ELF-1 (cell line): ENCODE measurements around the gene MAST4.
A peak's percentile ranks its signal among the peaks of the same experiment; 100 is the strongest.
"Not testable (repeated sequence)": the region's sequence is repeated elsewhere in the genome, so short reads cannot be mapped to it uniquely, and the experiment has no call there.

ENCODE experiments used
- DNase-seq: peaks from one replicate; pipeline ENCODE4 v3.0.0-alpha.2; 2016; ENCODE audit warnings: low read depth, low spot score

The MAST4 gene

GRCh38 chr5:66742896-66743247 is 146.7 kb downstream of the MAST4 start:
- DNase-seq: no peak

DNA sequence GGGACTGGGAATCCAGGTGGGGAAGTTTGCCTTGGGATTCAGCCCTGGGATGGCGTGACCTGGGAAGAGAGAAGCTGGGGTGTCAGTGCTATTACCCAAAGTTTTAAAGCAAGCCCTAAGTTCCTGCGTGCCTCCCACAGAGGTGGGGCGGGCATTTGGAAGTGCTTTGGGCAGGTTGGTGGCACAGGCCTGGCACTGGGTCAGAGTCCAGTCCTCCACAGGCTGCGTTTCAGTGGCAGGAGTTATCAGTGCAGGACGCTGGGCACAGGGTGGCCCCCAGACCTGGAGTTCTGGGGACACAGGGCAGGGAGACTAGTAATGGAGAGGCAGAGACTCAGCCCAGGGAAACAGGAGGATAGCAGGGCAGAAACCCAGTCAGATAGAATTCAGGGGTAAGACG is 147.2 kb downstream of the MAST4 start:
- no peak for DNase-seq

- DNase-seq: no peak
Measured at GRCh38 chr5:66744040-66744439, 147.8 kb downstream of the MAST4 start.

DNA sequence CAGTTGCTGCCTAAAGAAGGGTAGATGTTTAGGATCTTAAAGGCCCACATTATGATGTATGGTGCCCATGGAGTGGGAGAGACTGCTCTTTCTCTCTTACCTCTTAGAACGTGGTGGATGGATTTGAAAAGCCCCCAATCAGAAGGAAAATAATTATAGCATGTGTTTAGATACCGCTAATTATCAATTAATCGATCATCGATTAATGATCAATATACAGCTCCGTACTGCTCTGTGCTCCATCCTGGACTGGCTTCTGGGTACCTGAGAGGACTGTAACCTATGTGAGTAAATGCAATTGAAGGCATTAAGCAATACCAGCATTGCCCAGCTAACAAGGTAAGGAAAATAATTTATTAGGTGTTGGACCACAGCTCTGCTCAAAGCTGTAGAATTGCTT is 149.1 kb downstream of the MAST4 start:
- no peak for DNase-seq

GRCh38 chr5:66747607-66748006 is 151.4 kb downstream of the MAST4 start:
- DNase-seq: no peak

- DNase-seq: not testable (repeated sequence)
Measured at GRCh38 chr5:66752668-66753067, 156.5 kb downstream of the MAST4 start.

- DNase-seq: no peak
Measured at GRCh38 chr5:66757219-66757833, 161.1 kb downstream of the MAST4 start.

DNA sequence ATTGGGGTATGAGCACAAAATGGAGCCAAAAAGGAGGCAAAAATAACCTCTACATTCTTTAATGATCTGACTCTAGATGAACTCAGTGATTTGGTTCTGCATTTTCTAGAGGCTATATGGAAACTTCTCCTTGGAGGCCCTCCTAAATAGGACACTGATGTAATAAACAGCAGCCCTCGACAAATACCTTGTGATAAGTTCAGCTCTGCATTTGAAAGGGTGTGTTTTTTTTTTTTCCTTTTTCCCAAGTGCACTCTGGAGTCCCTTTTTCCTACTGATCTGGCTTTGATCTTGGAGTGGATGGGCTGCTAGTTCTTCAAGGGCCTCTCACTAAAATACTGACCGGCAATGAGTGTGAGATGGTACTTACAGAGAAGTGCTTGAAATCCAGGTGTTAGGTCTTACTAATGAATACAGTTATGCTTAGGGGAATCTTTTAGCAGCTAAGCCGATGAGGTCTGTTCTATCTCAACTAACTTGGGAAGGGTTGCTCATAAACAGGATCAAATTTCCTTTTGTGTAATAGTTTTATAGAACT is 161.7 kb downstream of the MAST4 start:
- DNase-seq: no peak

GRCh38 chr5:66769030-66769733 is 173.0 kb downstream of the MAST4 start:
- DNase-seq: no peak

- DNase-seq: peak; percentile 73
Measured at GRCh38 chr5:66769839-66770617, 173.8 kb downstream of the MAST4 start.

DNA sequence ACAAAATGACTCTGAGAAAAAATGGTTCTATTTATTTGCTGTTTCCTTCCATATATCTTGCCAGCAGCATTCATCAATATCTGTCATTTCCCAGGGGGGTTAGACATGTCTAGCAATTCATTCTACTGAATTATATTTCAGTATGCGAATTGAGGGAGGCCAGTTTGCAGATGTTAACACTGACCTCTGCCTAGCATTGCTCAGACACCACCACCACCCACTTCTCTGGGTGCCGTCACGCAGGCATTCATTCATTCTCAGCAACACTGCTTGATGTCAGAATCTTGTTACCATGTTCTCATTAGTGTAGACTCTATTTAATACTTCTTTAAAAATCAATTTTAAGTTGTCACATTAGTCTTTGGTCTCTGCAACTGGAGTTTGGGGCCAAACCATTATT is 181.7 kb downstream of the MAST4 start:
- no peak for DNase-seq

DNA sequence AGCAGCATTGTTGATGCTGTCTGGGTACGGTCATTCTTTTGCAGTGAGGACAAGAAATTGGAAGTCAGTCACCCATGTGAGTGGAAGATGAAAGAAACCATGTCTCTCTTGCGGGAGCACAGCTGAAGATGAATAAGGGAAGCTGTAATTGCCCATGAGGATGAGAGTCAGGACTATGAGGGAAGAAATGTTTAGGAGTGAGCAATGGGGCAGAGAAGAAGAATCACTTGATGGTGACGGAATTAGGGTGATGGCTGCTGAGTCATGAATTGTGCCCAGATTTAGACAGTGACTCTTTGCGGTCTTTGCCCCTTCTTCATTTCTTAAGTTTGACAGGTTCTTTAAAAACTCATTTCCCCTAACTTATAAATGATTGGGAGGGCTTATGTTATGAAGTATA is 183.3 kb downstream of the MAST4 start:
- DNase-seq: no peak

DNA sequence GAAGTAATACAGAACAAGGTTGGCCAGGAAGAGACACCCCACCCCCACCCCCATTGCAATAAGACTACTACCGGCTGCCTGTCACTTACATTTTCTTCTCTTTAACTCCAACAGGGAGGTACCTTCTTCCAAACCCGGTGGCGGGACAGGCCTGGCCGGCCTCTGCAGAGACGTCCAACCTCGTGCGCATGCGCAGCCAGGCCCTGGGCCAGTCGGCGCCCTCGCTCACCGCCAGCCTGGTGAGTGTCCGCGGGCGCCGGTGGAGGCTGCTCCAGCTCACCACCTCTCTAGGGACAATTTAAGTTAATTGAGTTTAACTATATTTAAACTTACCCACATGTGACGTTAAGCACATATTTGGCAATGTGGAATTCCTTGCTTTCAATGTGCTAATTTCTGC is 192.4 kb downstream of the MAST4 start:
- no peak for DNase-seq

DNA sequence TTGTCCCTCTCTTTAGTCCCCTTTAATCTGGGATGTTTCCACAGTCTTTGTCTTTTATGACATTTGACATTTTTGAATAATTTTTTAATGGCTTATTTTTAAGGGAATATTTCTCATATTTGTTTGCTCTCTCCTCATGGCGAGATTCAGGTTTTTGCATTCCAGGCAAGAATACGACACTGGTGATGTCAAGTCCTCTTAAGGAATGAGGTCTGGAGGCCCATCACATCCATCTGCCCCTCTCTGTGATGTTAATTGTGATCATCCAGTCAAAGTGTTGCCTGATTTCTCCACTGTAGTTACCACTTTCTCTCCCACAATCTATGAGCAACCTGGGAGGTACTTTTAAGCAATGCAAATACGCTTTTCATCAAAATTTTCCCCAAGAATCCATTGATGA is 193.2 kb downstream of the MAST4 start:
- no peak for DNase-seq

- no peak for DNase-seq
Measured at GRCh38 chr5:66793049-66793448, 196.9 kb downstream of the MAST4 start.

DNA sequence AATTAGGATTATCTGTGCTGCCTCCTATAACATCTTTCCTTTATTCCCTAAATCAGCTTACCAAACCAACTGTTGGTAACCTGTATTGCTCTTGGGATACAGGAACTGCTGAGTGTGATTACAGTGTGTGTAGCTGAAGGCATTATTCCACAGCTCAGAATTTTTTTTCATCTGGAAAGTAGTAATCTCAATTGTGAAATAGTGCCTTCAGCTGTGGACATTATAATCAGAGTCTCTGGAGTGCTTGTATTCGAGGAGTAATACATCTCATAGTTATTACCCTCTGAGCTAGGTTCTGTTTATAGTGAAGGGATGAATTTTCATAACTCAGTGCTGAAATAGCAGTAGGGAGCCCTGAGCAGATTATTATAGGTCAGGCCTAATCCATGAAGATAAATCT is 199.5 kb downstream of the MAST4 start:
- DNase-seq: no peak

DNA sequence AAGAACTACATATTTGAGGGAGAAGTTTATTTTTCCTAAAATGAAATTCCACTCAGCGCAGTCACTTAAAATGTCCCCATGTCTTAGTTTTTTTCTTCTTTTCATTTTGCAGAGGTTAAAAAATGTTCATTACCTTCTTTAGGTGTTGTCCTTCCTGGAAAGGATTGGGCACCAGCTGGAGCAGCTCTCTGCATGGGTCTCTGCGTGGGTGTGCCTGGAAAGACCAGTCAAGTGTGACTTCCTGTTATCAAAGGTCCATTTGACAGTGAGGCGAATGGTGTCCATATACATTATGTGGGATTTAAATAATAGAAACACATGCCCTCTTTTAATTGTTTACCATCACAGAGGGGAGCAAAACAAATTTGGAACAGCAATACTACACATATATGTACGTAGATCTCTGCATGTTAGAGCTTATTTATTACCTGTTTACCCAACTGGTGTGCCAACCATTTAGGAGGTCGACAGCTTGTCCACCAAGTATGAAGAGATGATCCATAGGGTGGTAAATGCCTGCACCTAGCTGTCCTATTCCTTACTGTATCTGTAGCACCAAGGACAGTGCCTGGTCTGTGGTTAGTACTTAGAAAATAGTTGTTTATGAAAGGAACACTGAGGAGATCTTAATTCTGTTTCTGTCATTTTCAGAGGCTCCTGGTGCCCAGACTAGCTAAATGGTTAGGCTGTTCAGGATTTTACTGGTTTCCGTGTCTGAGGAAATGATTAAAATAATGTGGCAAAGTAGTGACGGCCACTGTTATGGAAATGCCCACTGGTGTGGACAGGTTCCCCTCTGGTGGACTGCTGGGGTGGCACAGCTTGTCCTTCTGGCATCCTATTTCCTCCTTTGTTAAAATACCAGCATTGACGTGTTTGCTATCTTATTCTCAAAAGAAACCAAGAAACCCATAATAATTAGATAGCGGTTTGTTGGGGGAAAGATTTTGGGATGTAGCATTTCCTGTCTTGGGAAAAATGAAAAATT is 200.4 kb downstream of the MAST4 start:
- DNase-seq: no peak

GRCh38 chr5:66802941-66803340 is 206.7 kb downstream of the MAST4 start:
- no peak for DNase-seq

GRCh38 chr5:66805514-66806430 is 209.6 kb downstream of the MAST4 start:
- peak; percentile 39 for DNase-seq

GRCh38 chr5:66807743-66808142 is 211.6 kb downstream of the MAST4 start:
- DNase-seq: no peak
